ENCODE measurements around the gene CLEC1A. TPM values are rescaled to one million over a fixed set of nuclear protein-coding genes. Genes with fewer than 3 reads are reported as not detected.

Gene CLEC1A
- total and polyA plus RNA-seq, 4 experiments from 2014 or later, result not detected

GRCh38 chr12:10119066-10119465 is 20.3 kb upstream of the CLEC1A start:
- Mint-ChIP-seq H3K27ac (no peak overlapping the region), H3K4me1 (no peaks in the 10 kb centered on the region), H3K9me3 (peaks cover 0 to 4% (median 0%) of the 10 kb centered on the region in 8 donors), H3K4me3 (no peak overlapping the region), H3K27me3 (peaks cover 0 to 1% of the 10 kb centered on the region in 2 donors), H3K36me3 (peaks cover 0 to 3% of the 10 kb centered on the region in 2 donors)
- POLR2A ChIA-PET (ENCODE audit: partially characterized antibody), result no interaction called here
- no peaks in the 10 kb centered on the region for H3K27me3 ChIP-seq (ENCODE audit: insufficient read depth, low read length)
- intact Hi-C loops (cut with micrococcal nuclease), result no loop called here
- H3K9me3 ChIP-seq (ENCODE audit: control insufficient read depth in 1 of 2, low read length in 2 of 2), result no peaks in the 10 kb centered on the region
- H3K36me3 ChIP-seq (ENCODE audit: insufficient read depth, low read length), result no peaks in the 10 kb centered on the region
- no peaks in the 10 kb centered on the region for H3K4me1 ChIP-seq (ENCODE audit: insufficient read depth, low read length)
- no peak overlapping the region for H3K4me3 ChIP-seq (ENCODE audit: low read length in 2 of 2)
- CTCF ChIA-PET (ENCODE audit: partially characterized antibody), result interaction anchor here (0.5 kb wide), 1 partner anchor 87 kb away, joined by 3 read pairs; no protein-coding TSS in a partner anchor
- H3K27ac ChIP-seq (ENCODE audit: low read depth, low read length), result no peak overlapping the region
- no peak for DNase-seq

- H3K4me1 ChIP-seq (ENCODE audit: insufficient read depth, low read length), result no peaks in the 10 kb centered on the region
- DNase-seq, result no peak
- Mint-ChIP-seq H3K27me3 (peaks cover 0 to 2% of the 10 kb centered on the region in 2 donors), H3K9me3 (peaks cover 0 to 4% (median 0%) of the 10 kb centered on the region in 8 donors), H3K36me3 (peaks cover 0 to 3% of the 10 kb centered on the region in 2 donors), H3K27ac (no peak overlapping the region), H3K4me1 (no peaks in the 10 kb centered on the region), H3K4me3 (no peak overlapping the region)
- no peak overlapping the region for H3K27ac ChIP-seq (ENCODE audit: low read depth, low read length)
- ChIA-PET CTCF (ENCODE audit: partially characterized antibody) (interaction anchor here (1.4 kb wide), 1 partner anchor 38 kb away, joined by 3 read pairs; no protein-coding TSS in a partner anchor), POLR2A (ENCODE audit: partially characterized antibody) (no interaction called here)
- H3K27me3 ChIP-seq (ENCODE audit: insufficient read depth, low read length), result no peaks in the 10 kb centered on the region
- no peaks in the 10 kb centered on the region for H3K36me3 ChIP-seq (ENCODE audit: insufficient read depth, low read length)
- intact Hi-C loops (cut with micrococcal nuclease), result no loop called here
- no peaks in the 10 kb centered on the region for H3K9me3 ChIP-seq (ENCODE audit: control insufficient read depth in 1 of 2, low read length in 2 of 2)
- no peak overlapping the region for H3K4me3 ChIP-seq (ENCODE audit: low read length in 2 of 2)
Measured at GRCh38 chr12:10115890-10116289, 17.1 kb upstream of the CLEC1A start.

GRCh38 chr12:10115311-10115710 is 16.5 kb upstream of the CLEC1A start:
- POLR2A ChIA-PET (ENCODE audit: partially characterized antibody), result no interaction called here
- CTCF ChIA-PET (ENCODE audit: partially characterized antibody), result interaction anchor here (1.4 kb wide), 1 partner anchor 38 kb away, joined by 3 read pairs; no protein-coding TSS in a partner anchor
- H3K9me3 ChIP-seq (ENCODE audit: control insufficient read depth in 1 of 2, low read length in 2 of 2), result no peaks in the 10 kb centered on the region
- no peaks in the 10 kb centered on the region for H3K36me3 ChIP-seq (ENCODE audit: insufficient read depth, low read length)
- Mint-ChIP-seq H3K4me1 (no peaks in the 10 kb centered on the region), H3K9me3 (peaks cover 0 to 4% (median 0%) of the 10 kb centered on the region in 8 donors), H3K36me3 (peaks cover 0 to 3% of the 10 kb centered on the region in 2 donors), H3K27me3 (peaks cover 0 to 5% of the 10 kb centered on the region in 2 donors), H3K27ac (no peak overlapping the region), H3K4me3 (no peak overlapping the region)
- H3K27me3 ChIP-seq (ENCODE audit: insufficient read depth, low read length), result no peaks in the 10 kb centered on the region
- no peak for DNase-seq
- H3K4me3 ChIP-seq (ENCODE audit: low read length in 2 of 2), result no peak overlapping the region
- H3K4me1 ChIP-seq (ENCODE audit: insufficient read depth, low read length), result no peaks in the 10 kb centered on the region
- intact Hi-C loops (cut with micrococcal nuclease), result no loop called here
- no peak overlapping the region for H3K27ac ChIP-seq (ENCODE audit: low read depth, low read length)

GRCh38 chr12:10113920-10114319 is 15.1 kb upstream of the CLEC1A start:
- no peaks in the 10 kb centered on the region for H3K4me1 ChIP-seq (ENCODE audit: insufficient read depth, low read length)
- no peak overlapping the region for H3K4me3 ChIP-seq (ENCODE audit: low read length in 2 of 2)

GRCh38 chr12:10113075-10113474 is 14.3 kb upstream of the CLEC1A start:
- Histone ChIP-seq H3K36me3 (ENCODE audit: insufficient read depth, low read length) (no peaks in the 10 kb centered on the region), H3K4me3 (ENCODE audit: low read length in 2 of 2) (no peak overlapping the region), H3K4me1 (ENCODE audit: insufficient read depth, low read length) (no peaks in the 10 kb centered on the region), H3K9me3 (ENCODE audit: control insufficient read depth in 1 of 2, low read length in 2 of 2) (no peaks in the 10 kb centered on the region), H3K27ac (ENCODE audit: low read depth, low read length) (no peak overlapping the region), H3K27me3 (ENCODE audit: insufficient read depth, low read length) (no peaks in the 10 kb centered on the region)
- Mint-ChIP-seq H3K27me3 (peaks cover 2 to 5% of the 10 kb centered on the region in 2 donors), H3K9me3 (peaks cover 0 to 3% (median 0%) of the 10 kb centered on the region in 8 donors), H3K27ac (no peak overlapping the region), H3K4me1 (no peaks in the 10 kb centered on the region), H3K4me3 (no peak overlapping the region), H3K36me3 (no peaks in the 10 kb centered on the region)
- ChIA-PET POLR2A (ENCODE audit: partially characterized antibody) (no interaction called here), CTCF (ENCODE audit: partially characterized antibody) (no interaction called here)
- intact Hi-C loops (cut with micrococcal nuclease), result no loop called here
- no peak for DNase-seq

More at GRCh38 chr12:10113920-10114319, 15.1 kb upstream of the CLEC1A start:
- Mint-ChIP-seq H3K4me1 (no peaks in the 10 kb centered on the region), H3K4me3 (no peak overlapping the region), H3K27me3 (peaks cover 0 to 5% of the 10 kb centered on the region in 2 donors), H3K27ac (no peak overlapping the region), H3K9me3 (peaks cover 0 to 2% (median 0%) of the 10 kb centered on the region in 8 donors), H3K36me3 (no peaks in the 10 kb centered on the region)
- intact Hi-C loops (cut with micrococcal nuclease), result no loop called here
- Histone ChIP-seq H3K36me3 (ENCODE audit: insufficient read depth, low read length) (no peaks in the 10 kb centered on the region), H3K27ac (ENCODE audit: low read depth, low read length) (no peak overlapping the region), H3K27me3 (ENCODE audit: insufficient read depth, low read length) (no peaks in the 10 kb centered on the region), H3K9me3 (ENCODE audit: control insufficient read depth in 1 of 2, low read length in 2 of 2) (no peaks in the 10 kb centered on the region)
- DNase-seq, result no peak
- POLR2A ChIA-PET (ENCODE audit: partially characterized antibody), result no interaction called here
- CTCF ChIA-PET (ENCODE audit: partially characterized antibody), result no interaction called here

GRCh38 chr12:10111451-10111850 is 12.7 kb upstream of the CLEC1A start:
- CTCF ChIA-PET (ENCODE audit: partially characterized antibody), result interaction anchor here (1.2 kb wide), 1 partner anchor 17 kb away, joined by 3 read pairs; no protein-coding TSS in a partner anchor
- H3K4me3 Mint-ChIP-seq, result no peak overlapping the region

GRCh38 chr12:10110256-10110844 is 11.6 kb upstream of the CLEC1A start:
- intact Hi-C loops (cut with micrococcal nuclease), result no loop called here
- H3K27me3 Mint-ChIP-seq, result peaks cover 11% of the 10 kb centered on the region in 2 donors
- H3K9me3 Mint-ChIP-seq, result peaks cover 0 to 8% (median 5%) of the 10 kb centered on the region in 8 donors

More at GRCh38 chr12:10111451-10111850, 12.7 kb upstream of the CLEC1A start:
- Mint-ChIP-seq H3K36me3 (peaks cover 0 to 4% of the 10 kb centered on the region in 2 donors), H3K27ac (no peak overlapping the region), H3K4me1 (no peaks in the 10 kb centered on the region), H3K9me3 (peaks cover 0 to 8% (median 2%) of the 10 kb centered on the region in 8 donors), H3K27me3 (peaks cover 6 to 7% of the 10 kb centered on the region in 2 donors)
- no peak overlapping the region for H3K4me3 ChIP-seq (ENCODE audit: low read length in 2 of 2)
- H3K4me1 ChIP-seq (ENCODE audit: insufficient read depth, low read length), result no peaks in the 10 kb centered on the region
- no peak for DNase-seq
- no peaks in the 10 kb centered on the region for H3K9me3 ChIP-seq (ENCODE audit: control insufficient read depth in 1 of 2, low read length in 2 of 2)
- no peaks in the 10 kb centered on the region for H3K27me3 ChIP-seq (ENCODE audit: insufficient read depth, low read length)
- H3K36me3 ChIP-seq (ENCODE audit: insufficient read depth, low read length), result no peaks in the 10 kb centered on the region
- POLR2A ChIA-PET (ENCODE audit: partially characterized antibody), result no interaction called here
- intact Hi-C loops (cut with micrococcal nuclease), result no loop called here
- no peak overlapping the region for H3K27ac ChIP-seq (ENCODE audit: low read depth, low read length)

More at GRCh38 chr12:10110256-10110844, 11.6 kb upstream of the CLEC1A start:
- peaks cover 0 to 4% of the 10 kb centered on the region in 2 donors for H3K36me3 Mint-ChIP-seq
- Histone ChIP-seq H3K9me3 (ENCODE audit: control insufficient read depth in 1 of 2, low read length in 2 of 2) (no peaks in the 10 kb centered on the region), H3K4me3 (ENCODE audit: low read length in 2 of 2) (no peak overlapping the region), H3K27me3 (ENCODE audit: insufficient read depth, low read length) (no peaks in the 10 kb centered on the region), H3K27ac (ENCODE audit: low read depth, low read length) (no peak overlapping the region), H3K4me1 (ENCODE audit: insufficient read depth, low read length) (no peaks in the 10 kb centered on the region), H3K36me3 (ENCODE audit: insufficient read depth, low read length) (no peaks in the 10 kb centered on the region)
- CTCF ChIA-PET (ENCODE audit: partially characterized antibody), result interaction anchor here (0.6 kb wide), 1 partner anchor 15 kb away, joined by 3 read pairs; no protein-coding TSS in a partner anchor
- no peak overlapping the region for H3K27ac Mint-ChIP-seq
- no peak for DNase-seq
- H3K4me1 Mint-ChIP-seq, result no peaks in the 10 kb centered on the region
- H3K4me3 Mint-ChIP-seq, result no peak overlapping the region
- POLR2A ChIA-PET (ENCODE audit: partially characterized antibody), result no interaction called here

All from CD4-positive, alpha-beta memory T cell (primary cell).